GM12875 (cell line): Measurements from ENCODE around the gene RELN.

ENCODE experiments used
- H3K4me3 ChIP-seq: one replicate; pipeline ENCODE4 v1.5.1; 2011; ENCODE audit warnings: low read depth, low read length, control low read depth
- TF ChIP-seq, protein P1 (sequence below): IDR thresholded peaks from 2 replicates; pipeline ENCODE4 v1.5.1; 2011; ENCODE audit warnings: low read depth, mild to moderate bottlenecking, control low read depth, inconsistent platforms, low read length, moderate library complexity, borderline replicate concordance; ENCODE audit not compliant: insufficient read depth

The RELN gene

DNA sequence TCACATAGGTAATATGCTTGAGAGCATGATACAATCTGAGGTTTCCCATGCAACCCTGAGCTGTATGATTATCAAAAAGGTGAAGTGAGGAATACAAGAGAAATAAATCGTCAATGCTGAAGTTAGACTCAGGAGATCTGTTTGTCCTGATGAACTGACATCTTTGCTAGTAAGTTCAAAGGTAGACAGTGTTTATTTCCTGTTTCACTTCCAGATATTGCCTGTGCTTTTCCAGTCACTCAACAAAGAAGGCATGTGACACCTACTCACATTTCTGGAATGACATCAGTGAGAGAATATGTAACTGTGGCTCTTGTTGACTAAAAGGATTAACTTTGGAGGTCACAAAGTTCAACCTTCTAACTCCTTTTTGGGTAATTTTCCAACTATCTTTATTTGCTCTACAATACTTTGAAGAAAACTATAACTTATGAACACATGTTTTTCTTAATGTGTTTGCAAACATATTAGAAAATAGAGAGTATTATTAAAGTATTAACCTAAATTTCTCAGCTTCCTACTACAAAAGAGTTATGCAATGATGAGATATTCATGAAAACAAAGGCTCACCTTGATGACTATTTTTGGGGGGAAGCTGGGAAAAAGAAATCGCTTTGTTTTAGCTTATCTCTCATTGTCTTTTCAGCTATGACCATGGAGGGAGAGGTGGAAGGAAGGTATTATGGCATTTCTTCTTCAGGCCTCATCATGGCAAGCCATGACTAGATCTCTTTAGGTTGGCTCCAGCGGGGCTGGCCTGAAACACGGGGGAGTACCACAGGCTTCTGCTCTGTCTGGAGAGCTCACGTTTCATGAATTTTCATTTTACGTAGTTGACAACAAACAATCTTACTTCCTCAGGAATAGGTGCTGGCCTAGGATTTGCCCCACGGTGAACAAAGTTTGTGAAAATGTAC lies 328.7 kb downstream of the RELN start:
- TF ChIP-seq, protein P1, sequence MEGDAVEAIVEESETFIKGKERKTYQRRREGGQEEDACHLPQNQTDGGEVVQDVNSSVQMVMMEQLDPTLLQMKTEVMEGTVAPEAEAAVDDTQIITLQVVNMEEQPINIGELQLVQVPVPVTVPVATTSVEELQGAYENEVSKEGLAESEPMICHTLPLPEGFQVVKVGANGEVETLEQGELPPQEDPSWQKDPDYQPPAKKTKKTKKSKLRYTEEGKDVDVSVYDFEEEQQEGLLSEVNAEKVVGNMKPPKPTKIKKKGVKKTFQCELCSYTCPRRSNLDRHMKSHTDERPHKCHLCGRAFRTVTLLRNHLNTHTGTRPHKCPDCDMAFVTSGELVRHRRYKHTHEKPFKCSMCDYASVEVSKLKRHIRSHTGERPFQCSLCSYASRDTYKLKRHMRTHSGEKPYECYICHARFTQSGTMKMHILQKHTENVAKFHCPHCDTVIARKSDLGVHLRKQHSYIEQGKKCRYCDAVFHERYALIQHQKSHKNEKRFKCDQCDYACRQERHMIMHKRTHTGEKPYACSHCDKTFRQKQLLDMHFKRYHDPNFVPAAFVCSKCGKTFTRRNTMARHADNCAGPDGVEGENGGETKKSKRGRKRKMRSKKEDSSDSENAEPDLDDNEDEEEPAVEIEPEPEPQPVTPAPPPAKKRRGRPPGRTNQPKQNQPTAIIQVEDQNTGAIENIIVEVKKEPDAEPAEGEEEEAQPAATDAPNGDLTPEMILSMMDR: no peak
- H3K4me3 ChIP-seq: no peak overlapping the region

DNA sequence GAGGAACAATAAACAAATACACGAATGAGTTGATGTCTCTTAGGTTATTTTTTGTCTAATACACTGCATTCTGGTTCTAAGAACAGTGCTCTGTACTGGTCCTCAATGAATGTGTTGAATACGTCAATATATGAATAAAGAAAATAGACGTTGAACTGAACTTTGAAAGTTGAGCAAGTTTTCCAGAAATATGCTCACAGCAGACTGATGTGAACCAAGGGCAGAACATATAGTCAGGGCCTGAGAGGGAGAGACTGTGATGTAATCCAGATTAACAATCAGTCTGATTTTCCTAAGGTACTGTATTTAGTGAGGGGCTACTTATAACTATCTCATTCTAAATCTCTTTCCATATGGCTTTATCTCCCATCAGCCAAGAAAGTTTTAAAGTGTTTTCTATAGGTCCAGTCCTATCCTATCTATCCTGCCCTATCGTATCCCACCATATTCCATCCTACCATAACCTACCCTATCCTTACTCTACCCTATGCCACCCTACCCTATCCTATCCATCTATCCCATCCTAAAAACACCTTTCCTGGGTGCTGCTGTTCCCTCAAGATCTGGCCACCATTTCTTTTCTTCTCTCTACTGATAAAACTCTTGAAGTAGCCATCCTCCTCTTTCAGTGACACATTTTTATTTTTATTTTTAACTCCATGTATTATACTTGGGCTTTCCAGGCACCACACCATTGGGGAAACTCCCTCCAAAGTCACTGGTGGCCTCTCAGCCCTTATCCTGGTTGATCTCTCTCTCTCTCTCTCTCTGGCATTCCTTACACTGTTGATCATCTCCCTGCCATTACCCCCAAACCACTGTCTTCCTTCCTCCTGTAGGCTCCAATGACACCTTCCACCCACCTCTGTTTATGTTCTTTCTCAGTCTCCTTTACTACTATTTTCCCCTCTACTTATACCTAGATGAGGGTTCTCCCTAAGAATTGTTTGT lies 331.1 kb downstream of the RELN start:
- H3K4me3 ChIP-seq: no peak overlapping the region
- TF ChIP-seq, protein P1: no peak

GRCh38 chr7:103657474-103657894 lies 332.0 kb downstream of the RELN start:
- TF ChIP-seq, protein P1: no peak
- no peak overlapping the region for H3K4me3 ChIP-seq

GRCh38 chr7:103656221-103656620 lies 333.2 kb downstream of the RELN start:
- no peak overlapping the region for H3K4me3 ChIP-seq
- TF ChIP-seq, protein P1: no peak

GRCh38 chr7:103651593-103652377 lies 337.7 kb downstream of the RELN start:
- TF ChIP-seq, protein P1: no peak
- H3K4me3 ChIP-seq: no peak overlapping the region

GRCh38 chr7:103649052-103649451 lies 340.4 kb downstream of the RELN start:
- TF ChIP-seq, protein P1: no peak
- no peak overlapping the region for H3K4me3 ChIP-seq
